ENCODE measurements around the gene RNF133. TPM values are rescaled to one million over a fixed set of nuclear protein-coding genes. Genes with fewer than 3 reads are reported as not detected.

Gene RNF133
- total RNA-seq, 1 donor from 2014 or later = 1.1 TPM

DNA sequence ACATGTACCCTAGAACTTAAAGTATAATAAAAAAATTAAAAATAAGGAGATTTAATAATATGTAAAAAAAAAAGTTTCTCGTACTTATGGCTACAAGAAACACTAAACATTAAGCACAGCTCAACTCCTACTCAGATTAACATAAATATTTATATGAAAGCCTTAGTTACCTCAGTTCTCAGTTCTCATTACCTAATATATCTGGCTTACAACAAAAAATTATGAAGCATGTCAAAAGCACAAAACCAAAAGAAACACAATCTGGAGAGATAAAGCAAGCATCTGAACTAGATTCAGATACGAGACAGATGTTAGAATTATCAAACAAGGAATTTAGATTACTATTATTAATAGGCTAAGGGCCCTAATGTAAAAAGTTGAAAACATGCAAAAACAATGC, 40.1 kb downstream of the RNF133 start:
- no peak for ATAC-seq
- DNase-seq (ENCODE audit: low spot score) = no peak
- intact Hi-C loops (cut with DNase I) = no loop called here

DNA sequence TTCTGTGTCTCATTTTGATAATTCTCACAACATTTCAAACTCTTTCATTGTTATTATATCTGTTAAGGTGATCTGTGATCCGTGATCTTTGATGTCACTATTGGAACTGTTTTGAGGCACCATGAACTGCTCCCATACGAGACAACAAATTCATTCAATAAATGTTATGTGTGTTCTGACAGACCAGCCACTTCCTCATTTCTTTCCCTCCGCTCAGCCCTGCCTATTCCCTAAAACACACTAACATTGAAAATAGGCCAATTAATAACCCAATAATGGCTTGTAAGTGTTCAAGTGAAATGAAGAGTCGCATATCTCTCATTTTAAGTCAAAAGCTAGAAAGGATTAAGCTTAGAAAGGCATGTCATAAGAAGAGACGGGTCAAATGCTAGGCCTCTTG, 45.2 kb downstream of the RNF133 start:
- DNase-seq (ENCODE audit: low spot score) (no peak), ATAC-seq (no peak)
- intact Hi-C loops (cut with DNase I) = no loop called here

DNA sequence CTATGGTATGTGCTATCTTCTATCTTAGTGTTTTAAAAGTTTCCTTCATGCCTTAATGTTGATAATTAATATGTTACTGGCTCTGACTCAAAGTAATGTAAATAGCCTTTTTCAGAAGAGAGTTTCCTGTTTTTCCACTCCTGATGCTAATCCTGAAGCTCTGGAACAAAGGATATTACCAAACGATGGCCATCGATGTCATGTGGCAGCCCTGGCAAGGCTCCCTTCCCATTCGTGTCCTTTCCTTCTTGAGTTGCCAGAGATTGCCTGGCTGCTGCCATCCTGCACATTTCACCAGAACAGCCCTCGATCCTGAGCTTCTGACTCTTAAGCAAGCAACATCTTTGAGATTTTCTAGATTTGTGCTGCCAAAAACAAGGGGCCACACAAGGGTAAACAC, 46.0 kb downstream of the RNF133 start:
- DNase-seq (ENCODE audit: low spot score) (no peak), ATAC-seq (no peak)
- intact Hi-C loops (cut with DNase I) = no loop called here

DNA sequence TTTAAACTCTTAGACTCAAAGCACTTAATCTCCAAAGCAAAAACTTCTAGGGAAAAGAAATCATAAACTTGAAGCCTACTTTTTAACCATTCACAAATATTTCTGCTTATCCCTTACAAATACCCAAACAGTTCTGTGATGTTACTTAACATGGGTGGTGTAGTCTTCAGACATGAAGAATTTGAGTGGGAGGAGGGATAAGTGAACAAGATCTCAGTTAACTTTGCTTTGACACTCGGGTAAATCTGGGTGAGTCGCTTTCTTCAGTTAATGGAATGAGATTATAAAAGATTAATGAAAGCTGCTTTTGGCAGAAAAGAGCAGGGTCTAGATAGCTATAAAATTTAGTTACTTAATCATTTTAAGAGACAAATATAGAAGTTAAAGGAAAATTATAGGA, 47.5 kb downstream of the RNF133 start:
- intact Hi-C loops (cut with DNase I) = no loop called here
- ATAC-seq = no peak
- no peak for DNase-seq (ENCODE audit: low spot score)

Other genes with a start within 250 kb of the RNF133 start
- gene RNF148, start 3.8 kb upstream of the RNF133 start, total RNA-seq = 2.0 TPM
- 11.0 TPM for gene CADPS2, start 187.3 kb upstream of the RNF133 start, total RNA-seq

Measured in sciatic nerve (tissue), 2 donors.